GM23338 (cell line): ENCODE results near the gene CLP1. TPM values are rescaled to one million over a fixed set of nuclear protein-coding genes. Genes with fewer than 3 reads are reported as not detected.

Source experiments
- ATAC-seq: fragments of 200-7000 bp; cut with Tn5 transposase; 3 replicates; pipeline ENCODE4 v1.9.1; 2020
- DNase-seq: peaks from one replicate; pipeline ENCODE4 v3.0.0-alpha.2; 2015; ENCODE audit warnings: low spot score
- H2AFZ ChIP-seq: fragments of 200-600 bp; sonication (generic); 2 replicates; pipeline ENCODE4 v1.8.0; 2016; ENCODE audit warnings: antibody characterized with exemption, mild to moderate bottlenecking, moderate library complexity
- H3F3A ChIP-seq: fragments of 200-600 bp; sonication (generic); replicated peaks from 2 replicates; pipeline ENCODE4 v1.8.0; 2017; ENCODE audit warnings: antibody characterized with exemption, mixed run types, low read depth
- H3K27ac ChIP-seq: fragments of 200-600 bp; sonication (generic); 2 replicates; pipeline ENCODE4 v1.6.1; 2016; ENCODE audit warnings: low read depth
- H3K27me3 ChIP-seq: fragments of 200-600 bp; sonication (generic); 2 replicates; pipeline ENCODE4 v1.8.0; 2016; ENCODE audit warnings: mild to moderate bottlenecking, mixed run types, moderate library complexity; ENCODE audit not compliant: insufficient read depth
- H3K36me3 ChIP-seq: fragments of 200-600 bp; sonication (generic); 2 replicates; pipeline ENCODE4 v1.8.0; 2016; ENCODE audit warnings: mild to moderate bottlenecking; ENCODE audit not compliant: insufficient read depth
- H3K4me1 ChIP-seq: fragments of 200-600 bp; sonication (generic); 2 replicates; pipeline ENCODE4 v1.8.0; 2016; ENCODE audit warnings: mild to moderate bottlenecking, moderate library complexity; ENCODE audit not compliant: insufficient read depth
- H3K4me2 ChIP-seq: fragments of 200-600 bp; sonication (generic); 2 replicates; pipeline ENCODE4 v1.7.1; 2017; ENCODE audit warnings: mixed run types
- H3K4me3 ChIP-seq: fragments of 200-600 bp; sonication (generic); 2 replicates; pipeline ENCODE4 v1.6.1; 2016; ENCODE audit warnings: mixed run types
- H3K79me2 ChIP-seq: fragments of 200-600 bp; sonication (generic); replicated peaks from 2 replicates; pipeline ENCODE4 v1.8.0; 2017; ENCODE audit warnings: mild to moderate bottlenecking; ENCODE audit not compliant: insufficient read depth
- H3K9me2 ChIP-seq: fragments of 200-600 bp; sonication (generic); 2 replicates; pipeline ENCODE4 v1.8.0; 2017; ENCODE audit not compliant: insufficient read depth
- H4K20me1 ChIP-seq: fragments of 200-600 bp; sonication (generic); replicated peaks from 2 replicates; pipeline ENCODE4 v1.8.0; 2017; ENCODE audit warnings: mild to moderate bottlenecking; ENCODE audit not compliant: insufficient read depth
- H3K27ac Mint-ChIP-seq: 2 replicates; pipeline ENCODE4 v1.8.0; 2020; ENCODE audit warnings: inconsistent platforms, mild to moderate bottlenecking, moderate library complexity, mixed read lengths
- H3K27me3 Mint-ChIP-seq: 3 replicates; pipeline ENCODE4 v1.8.0; 2022; ENCODE audit warnings: low read depth, mild to moderate bottlenecking, moderate library complexity, mixed read lengths, inconsistent platforms; ENCODE audit not compliant: insufficient read depth, poor library complexity
- H3K36me3 Mint-ChIP-seq: 3 replicates; pipeline ENCODE4 v1.8.0; 2021; ENCODE audit warnings: low read depth, mild to moderate bottlenecking, inconsistent platforms, moderate library complexity, mixed read lengths
- H3K4me1 Mint-ChIP-seq: 3 replicates; pipeline ENCODE4 v1.8.0; 2020; ENCODE audit warnings: mild to moderate bottlenecking, inconsistent platforms, mixed read lengths
- H3K4me3 Mint-ChIP-seq: 3 replicates; pipeline ENCODE4 v1.8.0; 2021; ENCODE audit warnings: moderate library complexity, mild to moderate bottlenecking, inconsistent platforms, mixed read lengths
- H3K9me3 Mint-ChIP-seq: 3 replicates; pipeline ENCODE4 v1.8.0; 2020; ENCODE audit warnings: moderate library complexity, mild to moderate bottlenecking, inconsistent platforms, mixed read lengths
- EZH2 ChIP-seq: fragments of 200-600 bp; sonication (generic); IDR thresholded peaks from one replicate; pipeline ENCODE4 v1.8.0; 2017; ENCODE audit warnings: antibody characterized with exemption, mild to moderate bottlenecking, low read depth; ENCODE audit not compliant: unreplicated experiment
- POLR2AphosphoS5 ChIP-seq: IDR thresholded peaks from 2 replicates; pipeline ENCODE4 v1.6.1; 2016; ENCODE audit warnings: antibody characterized with exemption, low read depth
- STAT1 ChIP-seq: IDR thresholded peaks from one replicate; pipeline ENCODE4 v1.6.1; 2016; ENCODE audit warnings: antibody characterized with exemption; ENCODE audit not compliant: unreplicated experiment
- ZNF114 ChIP-seq: fragments of 250-450 bp; sonication (Bioruptor Pico); IDR thresholded peaks from 2 replicates; pipeline ENCODE4 v1.5.0; 2020; ENCODE audit warnings: mild to moderate bottlenecking, moderate library complexity
- polyA plus RNA-seq: library from polyadenylated mRNA; unstranded; fragments of >200 nt; fragmentation: Nextera tagmentation; extraction: Ambion mirVana; gene quantifications from 2 replicates; pipeline ENCODE4 v1.2.1, GENCODE V29; 2016
- total RNA-seq: library from RNA; depleted of rRNA; stranded (reverse); fragments of >200 nt; shearing (Covaris generic); gene quantifications from 2 replicates; pipeline ENCODE4 v1.2.3, GENCODE V29; 2014
- TF ChIP-seq, protein P1 (sequence below), 2 experiments: fragments of 200-600 bp in 1 of 2; sonication (generic) in 1 of 2; conservative IDR thresholded peaks; 2 replicates each; pipeline versions ENCODE4 v1.5.1 to v1.6.1; 2016 to 2017; ENCODE audit warnings: antibody characterized with exemption in 2 of 2, low read depth in 2 of 2, mild to moderate bottlenecking in 2 of 2, moderate library complexity in 1 of 2
- TF ChIP-seq, protein P2 (sequence below): IDR thresholded peaks from 2 replicates; pipeline ENCODE4 v1.6.1; 2016; ENCODE audit warnings: antibody characterized with exemption

The CLP1 gene
- total and polyA plus RNA-seq, 2 experiments from 2014 or later = 16.8 to 25.2 TPM

DNA sequence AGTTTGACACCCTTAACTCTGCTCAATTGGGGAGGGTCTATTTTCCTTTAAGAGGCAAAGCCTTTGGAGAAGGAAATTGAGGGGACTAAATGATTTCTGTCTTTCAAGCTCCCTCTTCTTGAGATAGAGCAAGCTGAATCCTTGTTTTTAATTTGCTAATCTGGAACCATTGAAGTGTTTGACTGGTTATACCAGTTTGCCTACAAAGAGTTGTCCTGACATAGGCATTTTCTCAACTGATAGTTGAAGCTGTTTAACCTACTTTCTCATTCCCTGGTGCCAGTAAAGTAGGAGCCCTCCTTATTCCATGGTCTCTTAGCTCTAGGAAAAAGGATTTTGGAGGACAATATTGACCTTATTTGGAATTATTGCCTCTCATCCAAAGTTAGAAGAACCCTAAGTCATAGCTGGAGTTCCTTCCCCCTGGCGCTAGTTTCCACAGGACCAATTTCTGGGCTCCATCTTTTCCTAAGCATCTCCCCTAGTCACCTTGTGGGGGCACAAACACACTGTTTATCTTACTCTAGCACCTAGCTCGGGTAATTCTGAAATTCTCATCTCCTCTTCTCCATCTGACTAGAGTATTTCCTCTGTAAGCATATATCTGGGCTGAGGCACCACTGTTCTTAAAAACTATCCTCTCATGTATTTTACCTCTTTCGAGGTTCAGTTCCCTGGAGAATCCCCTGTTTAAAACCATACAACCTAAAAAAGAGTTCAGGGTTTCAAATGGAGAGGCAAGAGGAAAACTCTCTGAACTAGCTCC is 17.8 kb downstream of the CLP1 start:
- peaks cover 10% of the 10 kb centered on the region for H4K20me1 ChIP-seq

DNA sequence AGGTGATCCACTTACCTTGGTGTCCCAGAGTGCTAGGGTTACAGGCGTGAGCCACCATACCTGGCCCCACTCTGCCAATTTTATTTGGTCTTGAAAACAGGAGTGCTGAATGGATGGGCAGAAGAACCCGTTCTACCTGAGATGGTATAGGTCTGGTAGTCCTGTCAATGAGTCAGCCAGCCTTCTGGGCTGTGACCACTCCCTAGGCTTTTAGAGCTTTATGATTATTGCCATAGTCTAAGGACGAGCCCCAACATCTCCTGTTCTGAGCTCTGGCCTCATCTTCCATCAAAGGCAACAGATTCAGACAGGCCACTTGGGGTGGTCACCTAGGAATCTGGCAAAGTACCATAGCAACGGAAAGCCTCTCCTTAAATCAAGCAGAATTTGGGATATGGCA is 21.8 kb downstream of the CLP1 start:
- no peaks in the 10 kb centered on the region for H3K9me2 ChIP-seq
- H3K4me1 ChIP-seq = peaks cover 20% of the 10 kb centered on the region
- H3K79me2 ChIP-seq = peaks cover 75% of the 10 kb centered on the region
- Mint-ChIP-seq H3K36me3 (peaks cover 47% of the 10 kb centered on the region), H3K4me3 (no peak overlapping the region), H3K27ac (no peak overlapping the region), H3K27me3 (no peaks in the 10 kb centered on the region), H3K9me3 (no peaks in the 10 kb centered on the region), H3K4me1 (peaks cover 20% of the 10 kb centered on the region)
- no peak for DNase-seq
- TF ChIP-seq EZH2 = no peak
- no peak overlapping the region for H3K4me2 ChIP-seq
- no peaks in the 10 kb centered on the region for H3K27me3 ChIP-seq
- ATAC-seq = no peak
- H3F3A ChIP-seq = 0 out of 2 replicates have a peak, but pooled peaks cover 4% of the 10 kb centered on the region
- 0 out of 2 replicates have a peak overlapping the region, but pooled peaks have one; percentile 50 for H3K27ac ChIP-seq
- no peak overlapping the region for H3K4me3 ChIP-seq
- peaks cover 9% of the 10 kb centered on the region for H3K36me3 ChIP-seq
- H4K20me1 ChIP-seq = peaks cover 16% of the 10 kb centered on the region
- no peak overlapping the region for H2AFZ ChIP-seq

More for the DNA sequence above, 17.8 kb downstream of the CLP1 start:
- H3K4me1 ChIP-seq = peaks cover 20% of the 10 kb centered on the region
- TF ChIP-seq, protein P1, sequence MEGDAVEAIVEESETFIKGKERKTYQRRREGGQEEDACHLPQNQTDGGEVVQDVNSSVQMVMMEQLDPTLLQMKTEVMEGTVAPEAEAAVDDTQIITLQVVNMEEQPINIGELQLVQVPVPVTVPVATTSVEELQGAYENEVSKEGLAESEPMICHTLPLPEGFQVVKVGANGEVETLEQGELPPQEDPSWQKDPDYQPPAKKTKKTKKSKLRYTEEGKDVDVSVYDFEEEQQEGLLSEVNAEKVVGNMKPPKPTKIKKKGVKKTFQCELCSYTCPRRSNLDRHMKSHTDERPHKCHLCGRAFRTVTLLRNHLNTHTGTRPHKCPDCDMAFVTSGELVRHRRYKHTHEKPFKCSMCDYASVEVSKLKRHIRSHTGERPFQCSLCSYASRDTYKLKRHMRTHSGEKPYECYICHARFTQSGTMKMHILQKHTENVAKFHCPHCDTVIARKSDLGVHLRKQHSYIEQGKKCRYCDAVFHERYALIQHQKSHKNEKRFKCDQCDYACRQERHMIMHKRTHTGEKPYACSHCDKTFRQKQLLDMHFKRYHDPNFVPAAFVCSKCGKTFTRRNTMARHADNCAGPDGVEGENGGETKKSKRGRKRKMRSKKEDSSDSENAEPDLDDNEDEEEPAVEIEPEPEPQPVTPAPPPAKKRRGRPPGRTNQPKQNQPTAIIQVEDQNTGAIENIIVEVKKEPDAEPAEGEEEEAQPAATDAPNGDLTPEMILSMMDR (conservative IDR thresholded peaks at IDR 0.05; ENCODE audit: low read depth in 2 of 2) = peak; percentile 17 to 18; a peak in 1 of 4 replicates
- TF ChIP-seq ZNF114 (CRISPR knock-in tag) (no peak), STAT1 (no peak), EZH2 (no peak)
- TF ChIP-seq, protein P2, sequence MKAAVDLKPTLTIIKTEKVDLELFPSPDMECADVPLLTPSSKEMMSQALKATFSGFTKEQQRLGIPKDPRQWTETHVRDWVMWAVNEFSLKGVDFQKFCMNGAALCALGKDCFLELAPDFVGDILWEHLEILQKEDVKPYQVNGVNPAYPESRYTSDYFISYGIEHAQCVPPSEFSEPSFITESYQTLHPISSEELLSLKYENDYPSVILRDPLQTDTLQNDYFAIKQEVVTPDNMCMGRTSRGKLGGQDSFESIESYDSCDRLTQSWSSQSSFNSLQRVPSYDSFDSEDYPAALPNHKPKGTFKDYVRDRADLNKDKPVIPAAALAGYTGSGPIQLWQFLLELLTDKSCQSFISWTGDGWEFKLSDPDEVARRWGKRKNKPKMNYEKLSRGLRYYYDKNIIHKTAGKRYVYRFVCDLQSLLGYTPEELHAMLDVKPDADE = no peak
- no peaks in the 10 kb centered on the region for H3K9me2 ChIP-seq
- Mint-ChIP-seq H3K36me3 (peaks cover 47% of the 10 kb centered on the region), H3K9me3 (no peaks in the 10 kb centered on the region), H3K4me3 (no peak overlapping the region), H3K27ac (peak overlapping the region; percentile 70), H3K4me1 (peaks cover 38% of the 10 kb centered on the region), H3K27me3 (no peaks in the 10 kb centered on the region)
- DNase-seq (no peak), ATAC-seq (no peak; the same call in 2 of the 3 replicates)
- H3K4me2 ChIP-seq = 0 out of 2 replicates have a peak overlapping the region, but pooled peaks have one; percentile 54
- H2AFZ ChIP-seq = no peak overlapping the region
- peaks cover 95% of the 10 kb centered on the region for H3K79me2 ChIP-seq
- no peaks in the 10 kb centered on the region; the same call in 1 of the 2 replicates for H3F3A ChIP-seq
- H3K27ac ChIP-seq = peak overlapping the region; percentile 75
- no peaks in the 10 kb centered on the region for H3K27me3 ChIP-seq
- no peak overlapping the region for H3K4me3 ChIP-seq
- H3K36me3 ChIP-seq = peaks cover 27% of the 10 kb centered on the region

DNA sequence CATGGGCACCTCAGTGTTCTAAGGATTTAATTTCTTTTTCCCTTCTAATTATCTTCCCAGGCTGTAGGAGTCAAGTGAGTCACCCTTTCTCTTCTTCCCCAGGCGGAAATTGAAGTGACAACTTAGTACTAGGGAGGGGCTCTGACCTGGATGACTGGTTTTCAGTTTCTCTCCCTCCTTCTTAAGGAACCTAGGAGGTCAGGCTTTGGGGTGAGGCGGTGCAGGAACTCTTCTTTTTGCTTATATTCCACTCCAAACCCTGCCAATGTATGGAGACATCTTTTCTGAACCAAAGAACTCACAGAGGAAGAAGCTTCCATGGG is 23.0 kb downstream of the CLP1 start:
- Histone ChIP-seq H4K20me1 (peaks cover 20% of the 10 kb centered on the region), H3K79me2 (peaks cover 70% of the 10 kb centered on the region)
- no peak for ATAC-seq
- TF ChIP-seq ZNF114 (CRISPR knock-in tag) (no peak), POLR2AphosphoS5 (no peak), EZH2 (no peak)

More for the DNA sequence above, 23.0 kb downstream of the CLP1 start:
- H3K36me3 ChIP-seq = peaks cover 4% of the 10 kb centered on the region
- no peak overlapping the region for H3K4me2 ChIP-seq
- Mint-ChIP-seq H3K9me3 (no peaks in the 10 kb centered on the region), H3K27ac (peak overlapping the region; percentile 41; the same call in 1 of the 2 replicates), H3K4me3 (no peak overlapping the region), H3K4me1 (peaks cover 14% of the 10 kb centered on the region; the same call in 2 of the 3 replicates), H3K36me3 (peaks cover 56% of the 10 kb centered on the region), H3K27me3 (no peaks in the 10 kb centered on the region)
- H3K9me2 ChIP-seq = no peaks in the 10 kb centered on the region
- no peak for DNase-seq
- no peak overlapping the region for H3K4me3 ChIP-seq
- no peaks in the 10 kb centered on the region for H3K27me3 ChIP-seq
- no peak overlapping the region for H2AFZ ChIP-seq
- H3F3A ChIP-seq = 0 out of 2 replicates have a peak, but pooled peaks cover 4% of the 10 kb centered on the region
- H3K4me1 ChIP-seq = peaks cover 11% of the 10 kb centered on the region
- no peak overlapping the region for H3K27ac ChIP-seq
